ENCODE measurements around the gene ALPP. TPM values are rescaled to one million over a fixed set of nuclear protein-coding genes. Genes with fewer than 3 reads are reported as not detected.
"Not testable (repeated sequence)": the region's sequence is repeated elsewhere in the genome, so short reads cannot be mapped to it uniquely, and the experiment has no call there.

ALPP gene
- total RNA-seq, 1 experiment from 2014 or later: 0.20 TPM

- H3K4me3 Mint-ChIP-seq; H3K36me3 Mint-ChIP-seq; H3K27me3 Mint-ChIP-seq (ENCODE audit: low read depth); H3K27ac Mint-ChIP-seq; POLR2A ChIA-PET; ATAC-seq: not testable (repeated sequence)
- H3K9me3 Mint-ChIP-seq: peaks cover 11% of the 10 kb centered on the region; the same call in 1 of the 2 replicates
- CTCF ChIA-PET: interaction anchor here (0.6 to 6.4 kb wide), 9 partner anchors 22 to 718 kb away, joined by 3 to 78 read pairs (median 5); no protein-coding TSS in a partner anchor
- peaks cover 14% of the 10 kb centered on the region for H3K4me1 Mint-ChIP-seq
- peak; percentile 13 for DNase-seq (ENCODE audit: low spot score)
Observed at GRCh38 chr2:232363064-232363783, 15.3 kb upstream of the ALPP start.

- CTCF ChIA-PET: interaction anchor here (0.6 to 6.4 kb wide), 12 partner anchors 10 to 719 kb away, joined by 3 to 78 read pairs (median 5); no protein-coding TSS in a partner anchor
- H3K9me3 Mint-ChIP-seq: peaks cover 11% of the 10 kb centered on the region; the same call in 1 of the 2 replicates
- POLR2A ChIA-PET: no interaction called here
- no peak for ATAC-seq
- TF ChIP-seq ZSCAN18 (CRISPR knock-in tag; IDR thresholded peaks at IDR 0.05) (no peak), ZNF396 (CRISPR knock-in tag; IDR thresholded peaks at IDR 0.05; ENCODE audit: borderline replicate concordance) (no peak), USF2 (CRISPR knock-in tag; IDR thresholded peaks at IDR 0.05) (no peak), CREM (CRISPR knock-in tag; IDR thresholded peaks at IDR 0.05) (no peak), RORB (CRISPR knock-in tag; IDR thresholded peaks at IDR 0.05) (no peak), ZNF317 (CRISPR knock-in tag; IDR thresholded peaks at IDR 0.05; ENCODE audit: borderline replicate concordance, low read depth) (no peak), FOXK1 (CRISPR knock-in tag; IDR thresholded peaks at IDR 0.05) (no peak), ATF2 (CRISPR knock-in tag; IDR thresholded peaks at IDR 0.05; ENCODE audit: borderline replicate concordance, low read depth) (no peak), HMGXB4 (CRISPR knock-in tag; IDR thresholded peaks at IDR 0.05) (no peak)
- H3K4me1 Mint-ChIP-seq: peaks cover 14% of the 10 kb centered on the region
- no peaks in the 10 kb centered on the region for H3K36me3 Mint-ChIP-seq
- H3K27ac Mint-ChIP-seq: no peak overlapping the region
- H3K27me3 Mint-ChIP-seq (ENCODE audit: low read depth): no peaks in the 10 kb centered on the region; the same call in 1 of the 2 replicates
- no peak overlapping the region for H3K4me3 Mint-ChIP-seq
- peak; percentile 1 for DNase-seq (ENCODE audit: low spot score)
Observed at GRCh38 chr2:232363784-232364615, 14.6 kb upstream of the ALPP start.

GRCh38 chr2:232364806-232365594, 13.6 kb upstream of the ALPP start:
- CTCF ChIA-PET: interaction anchor here (0.6 to 6.4 kb wide), 26 partner anchors 9 to 464 kb away, joined by 3 to 78 read pairs (median 6); partner anchors contain the start of genes ALPG and ALPP
- H3K36me3 Mint-ChIP-seq: not testable (repeated sequence)

More at GRCh38 chr2:232364806-232365594, 13.6 kb upstream of the ALPP start:
- not testable (repeated sequence) for H3K27ac Mint-ChIP-seq; H3K4me3 Mint-ChIP-seq; ATAC-seq; H3K27me3 Mint-ChIP-seq (ENCODE audit: low read depth)
- Mint-ChIP-seq H3K4me1 (peaks cover 15% of the 10 kb centered on the region), H3K9me3 (peaks cover 11% of the 10 kb centered on the region; the same call in 1 of the 2 replicates)
- POLR2A ChIA-PET: interaction anchor here (0.6 kb wide), 1 partner anchor 366 kb away, joined by 4 read pairs; no protein-coding TSS in a partner anchor
- DNase-seq (ENCODE audit: low spot score): peak; percentile 6
